CD8-positive, alpha-beta memory T cell (primary cell): ENCODE data around the gene APC2. TPM values are rescaled to one million over a fixed set of nuclear protein-coding genes. Genes with fewer than 3 reads are reported as not detected.
A peak's percentile ranks its signal among the peaks of the same experiment; 100 is the strongest.

Experiments
- CTCF ChIA-PET: fragments of 350-600 bp; sonication (Branson Sonifier 250); formaldehyde crosslinking; loops from one replicate; lab custom pipeline; 2021; ENCODE audit warnings: antibody characterized with exemption; lab: Charles Lee
- POLR2A ChIA-PET: fragments of 350-600 bp; sonication (Branson Sonifier 250); formaldehyde crosslinking; loops from one replicate; lab custom pipeline; 2021; ENCODE audit warnings: antibody characterized with exemption; lab: Charles Lee
- DNase-seq, 5 donors: peaks; one replicate each; pipeline versions ENCODE4 v3.0.0 to v3.0.0-alpha.2; 2020 to 2022; ENCODE audit warnings: mixed read lengths in 1 of 5
- H3K27ac ChIP-seq: one replicate; pipeline ENCODE4 v1.7.0; 2013; ENCODE audit warnings: low read depth, mild to moderate bottlenecking, low read length, moderate library complexity
- H3K27me3 ChIP-seq: 2 replicates; pipeline ENCODE4 v1.7.0; 2013; ENCODE audit warnings: low read length, mild to moderate bottlenecking; ENCODE audit not compliant: insufficient read depth, poor library complexity, severe bottlenecking
- H3K36me3 ChIP-seq: 2 replicates; pipeline ENCODE4 v1.7.0; 2013; ENCODE audit warnings: mild to moderate bottlenecking, low read length, moderate library complexity; ENCODE audit not compliant: insufficient read depth
- H3K4me1 ChIP-seq: 2 replicates; pipeline ENCODE4 v1.7.0; 2013; ENCODE audit warnings: mild to moderate bottlenecking, low read length, moderate library complexity; ENCODE audit not compliant: insufficient read depth
- H3K4me3 ChIP-seq: 2 replicates; pipeline ENCODE4 v1.7.0; 2013; ENCODE audit warnings: mild to moderate bottlenecking, low read length
- H3K9me3 ChIP-seq: 2 replicates; pipeline ENCODE4 v1.7.0; 2013; ENCODE audit warnings: mild to moderate bottlenecking, low read length
- H3K27ac Mint-ChIP-seq, 8 donors: one replicate each; pipeline ENCODE4 v1.8.0; 2020 to 2021; ENCODE audit warnings: mixed read lengths in 8 of 8, mild to moderate bottlenecking in 6 of 8, inconsistent platforms in 3 of 8, moderate library complexity in 3 of 8
- H3K27me3 Mint-ChIP-seq, 2 donors: one replicate each; pipeline ENCODE4 v1.8.0; 2020 to 2021; ENCODE audit warnings: mixed read lengths in 2 of 2, mild to moderate bottlenecking in 1 of 2, moderate library complexity in 1 of 2
- H3K36me3 Mint-ChIP-seq, 3 donors: one replicate each; pipeline ENCODE4 v1.8.0; 2020 to 2021; ENCODE audit warnings: mixed read lengths in 3 of 3, inconsistent platforms in 1 of 3, mild to moderate bottlenecking in 1 of 3
- H3K4me1 Mint-ChIP-seq, 3 donors: one replicate each; pipeline ENCODE4 v1.8.0; 2020 to 2021; ENCODE audit warnings: mixed read lengths in 3 of 3, inconsistent platforms in 1 of 3, mild to moderate bottlenecking in 1 of 3
- H3K4me3 Mint-ChIP-seq, 7 donors: one replicate each; pipeline ENCODE4 v1.8.0; 2020 to 2021; ENCODE audit warnings: mixed read lengths in 7 of 7, mild to moderate bottlenecking in 6 of 7, moderate library complexity in 4 of 7, inconsistent platforms in 2 of 7
- H3K9me3 Mint-ChIP-seq, 5 donors: one replicate each; pipeline ENCODE4 v1.8.0; 2020 to 2022; ENCODE audit warnings: mixed read lengths in 5 of 5, mild to moderate bottlenecking in 3 of 5, moderate library complexity in 2 of 5, inconsistent platforms in 1 of 5
- polyA plus RNA-seq: library from polyadenylated mRNA; unstranded; fragments of 300-500 nt; fragmentation: Illumina TruSeq; gene quantifications from one replicate; pipeline ENCODE4 v1.2.3, GENCODE V29; 2021
- total RNA-seq, 2 experiments: library from RNA; stranded (reverse); gene quantifications; one replicate each; pipeline ENCODE4 v1.2.3, GENCODE V29; 2021

Gene APC2
- total RNA-seq (under 1 TPM; 0.09 to 0.11 TPM), polyA plus RNA-seq (not detected)

DNA sequence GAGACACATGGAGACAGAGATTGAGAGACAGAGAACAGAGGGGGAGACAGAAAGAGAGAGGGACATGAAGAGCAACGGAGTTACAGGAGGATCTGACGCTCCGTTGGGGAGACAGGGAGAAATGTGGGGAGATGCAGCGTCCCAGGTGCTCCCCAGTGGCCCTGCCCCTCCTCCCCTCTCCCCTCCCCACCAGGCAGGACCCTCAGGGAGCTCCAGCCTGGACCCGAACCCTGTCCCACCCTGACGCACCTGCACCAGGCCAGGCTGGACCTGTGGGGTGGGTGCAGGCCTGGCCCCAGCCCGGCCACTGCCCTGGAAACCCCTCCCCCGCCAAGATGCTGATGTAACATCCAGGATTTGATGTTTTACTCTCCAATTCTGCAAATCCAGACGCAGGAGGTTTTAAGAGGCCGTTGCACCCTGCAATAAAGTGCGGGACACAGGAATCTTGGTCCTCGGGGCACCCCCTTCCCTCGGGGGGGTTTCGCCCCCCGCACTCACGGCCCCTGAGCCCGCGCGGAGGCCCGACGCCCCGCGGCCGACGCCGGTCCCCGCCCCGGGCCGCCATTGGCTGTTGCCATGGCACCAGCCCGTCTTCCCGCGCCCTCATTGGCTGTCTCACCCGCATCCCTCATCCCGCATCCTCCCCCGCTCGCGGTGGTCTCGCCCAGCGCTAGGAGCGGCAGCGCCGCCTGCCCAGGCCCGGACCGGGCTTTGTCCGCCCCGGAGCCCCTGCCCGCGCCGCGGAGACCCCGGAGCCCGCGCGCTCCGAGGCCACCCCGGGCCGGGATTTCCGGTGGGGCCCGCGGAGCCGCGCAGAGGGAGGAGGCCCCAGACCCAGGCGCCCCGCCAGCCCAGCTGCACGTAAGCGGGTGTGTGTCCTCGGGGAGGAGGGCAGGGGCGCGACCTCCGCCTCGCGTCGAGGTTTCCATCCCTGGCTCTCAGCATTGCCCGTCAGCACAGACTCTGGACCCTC is at the start of gene APC2:
TSS of gene APC2 (plus strand) at position 655 of the 976 bp plus-strand sequence. CDS start 2,881 bp downstream, outside the sequence.
- peaks cover 64% of the 10 kb centered on the region for H3K27me3 ChIP-seq
- peaks cover 1% of the 10 kb centered on the region for H3K4me1 ChIP-seq
- ChIA-PET POLR2A (interaction anchor here (0.8 kb wide), 1 partner anchor 174 kb away, joined by 3 read pairs; the partner anchor contains the start of gene FAM174C), CTCF (interaction anchor here (1.5 kb wide), 1 partner anchor 78 kb away, joined by 3 read pairs; no protein-coding TSS in a partner anchor)
- H3K4me3 ChIP-seq, result no peak within 1 kb of the TSS
- no peak within 1 kb of the TSS for H3K27ac ChIP-seq
- H3K36me3 ChIP-seq, result no peaks in the 10 kb centered on the region
- Mint-ChIP-seq H3K27ac (peak within 1 kb of the TSS in 3 of 8 donors; percentile 31 to 71 (median 35)), H3K4me1 (peaks cover 16 to 39% (median 17%) of the 10 kb centered on the region in 3 donors), H3K36me3 (no peaks in the 10 kb centered on the region), H3K4me3 (peak within 1 kb of the TSS in 5 of 7 donors; percentile 19 to 61 (median 32)), H3K27me3 (peaks cover 45 to 56% of the 10 kb centered on the region in 2 donors), H3K9me3 (peaks cover 0 to 2% (median 0%) of the 10 kb centered on the region in 5 donors)
- H3K9me3 ChIP-seq, result no peaks in the 10 kb centered on the region
- peak in 2 of 5 donors; percentile 24 to 54 for DNase-seq

DNA sequence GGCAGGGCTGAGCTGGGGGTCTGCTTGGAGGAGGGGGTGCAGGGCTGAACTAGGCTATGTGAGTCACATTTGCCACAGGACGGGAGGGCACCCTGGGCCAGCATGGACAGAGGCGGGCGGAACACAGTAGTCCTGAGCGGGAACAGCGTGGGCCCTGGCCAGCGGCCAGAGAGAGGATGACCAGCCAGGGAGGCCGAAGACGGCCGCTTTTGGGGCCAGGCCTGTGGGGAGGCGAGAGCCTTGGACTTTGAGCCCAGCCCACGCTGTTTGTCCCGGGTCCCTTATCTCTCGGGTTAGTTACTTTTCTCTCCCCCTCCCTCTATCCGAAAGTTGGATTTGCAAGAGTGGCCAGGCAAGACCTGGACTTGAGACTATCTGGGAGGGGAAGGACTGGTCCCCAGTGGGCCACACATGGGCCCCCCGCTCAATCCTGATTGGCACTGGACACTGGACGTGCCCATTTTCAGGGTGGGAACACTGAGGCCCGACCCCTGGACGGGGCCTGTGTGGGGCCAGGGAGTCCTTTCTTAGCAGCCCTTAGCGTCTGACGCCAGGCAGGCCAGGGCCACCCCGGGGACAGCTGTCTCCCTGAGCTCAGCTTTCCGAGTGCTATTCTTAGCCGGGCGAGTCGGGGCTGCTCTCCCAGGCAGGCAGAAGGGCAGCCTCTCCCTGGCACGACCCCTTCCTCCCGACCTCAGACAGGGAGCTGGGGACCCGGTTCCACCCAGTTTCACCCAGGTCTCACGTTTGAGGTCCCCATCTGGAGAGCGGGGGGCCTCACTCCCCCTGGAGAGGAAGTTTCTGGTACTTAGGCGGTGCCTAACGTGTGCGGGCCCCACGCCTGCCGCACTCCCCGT is 49.4 kb upstream of the APC2 start:
- ChIA-PET POLR2A (no interaction called here), CTCF (interaction anchor here (1.0 kb wide), 1 partner anchor 45 kb away, joined by 3 read pairs; no protein-coding TSS in a partner anchor)
- no peaks in the 10 kb centered on the region for H3K36me3 Mint-ChIP-seq
- H3K36me3 ChIP-seq, result no peaks in the 10 kb centered on the region
- peak overlapping the region; percentile 49 for H3K4me3 ChIP-seq
- H3K4me3 Mint-ChIP-seq, result peak overlapping the region; percentile 52 to 87 (median 67)
- H3K9me3 ChIP-seq, result no peaks in the 10 kb centered on the region
- H3K27ac ChIP-seq, result peak overlapping the region; percentile 20
- DNase-seq, result no peak
- peak overlapping the region in 2 of 8 donors; percentile 46 to 50 for H3K27ac Mint-ChIP-seq
- H3K4me1 ChIP-seq, result peaks cover 23% of the 10 kb centered on the region
- H3K9me3 Mint-ChIP-seq, result no peaks in the 10 kb centered on the region
- peaks cover 5 to 8% of the 10 kb centered on the region in 2 donors for H3K27me3 Mint-ChIP-seq
- H3K4me1 Mint-ChIP-seq, result peaks cover 0 to 25% (median 4%) of the 10 kb centered on the region in 3 donors
- H3K27me3 ChIP-seq, result no peaks in the 10 kb centered on the region

GRCh38 chr19:1401138-1401888 is 48.6 kb upstream of the APC2 start, which contains the start of gene GAMT:
Gene GAMT, minus strand, starts transcription at chr19:1401542. Its CDS starts 66 bp downstream, at chr19:1401476.
- no peaks in the 10 kb centered on the region for H3K27me3 ChIP-seq
- Mint-ChIP-seq H3K4me3 (peak within 1 kb of the TSS; percentile 61 to 87 (median 71)), H3K36me3 (no peaks in the 10 kb centered on the region), H3K27ac (no peak within 1 kb of the TSS), H3K9me3 (no peaks in the 10 kb centered on the region), H3K27me3 (peaks cover 5 to 8% of the 10 kb centered on the region in 2 donors), H3K4me1 (peaks cover under 1 to 21% (median 5%) of the 10 kb centered on the region in 3 donors)
- peak; percentile 38 to 69 (median 52) for DNase-seq
- peak within 1 kb of the TSS; percentile 49 for H3K4me3 ChIP-seq
- H3K27ac ChIP-seq, result peak within 1 kb of the TSS; percentile 31
- no peaks in the 10 kb centered on the region for H3K36me3 ChIP-seq
- H3K9me3 ChIP-seq, result no peaks in the 10 kb centered on the region
- CTCF ChIA-PET, result interaction anchor here (1.0 kb wide), 1 partner anchor 44 kb away, joined by 3 read pairs; no protein-coding TSS in a partner anchor
- H3K4me1 ChIP-seq, result peaks cover 24% of the 10 kb centered on the region
- POLR2A ChIA-PET, result no interaction called here

DNA sequence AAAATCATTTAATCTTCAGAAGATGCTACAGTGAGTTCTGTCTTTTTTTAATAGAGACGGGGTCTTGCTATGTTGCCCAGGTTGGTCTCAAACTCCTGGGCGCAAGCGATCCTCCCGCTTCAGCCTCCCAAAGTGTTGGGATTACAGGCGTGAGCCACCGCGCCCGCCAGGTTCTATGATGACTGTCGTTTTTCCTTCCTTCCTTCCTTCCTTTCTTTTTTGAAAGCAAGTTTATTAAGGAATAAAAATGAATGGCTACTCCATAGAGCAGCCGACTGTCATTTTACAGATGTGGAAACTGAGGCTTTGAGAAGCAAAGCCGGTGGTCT is 48.1 kb upstream of the APC2 start:
- no peaks in the 10 kb centered on the region for H3K36me3 Mint-ChIP-seq
- H3K9me3 Mint-ChIP-seq, result no peaks in the 10 kb centered on the region
- H3K4me3 Mint-ChIP-seq, result peak overlapping the region; percentile 44 to 70 (median 62)
- Histone ChIP-seq H3K27ac (peak overlapping the region; percentile 31), H3K4me1 (peaks cover 26% of the 10 kb centered on the region), H3K36me3 (no peaks in the 10 kb centered on the region), H3K27me3 (no peaks in the 10 kb centered on the region), H3K4me3 (peak overlapping the region; percentile 43), H3K9me3 (no peaks in the 10 kb centered on the region)
- H3K27ac Mint-ChIP-seq, result no peak overlapping the region
- ChIA-PET POLR2A (no interaction called here), CTCF (no interaction called here)
- peaks cover 6 to 22% (median 9%) of the 10 kb centered on the region in 3 donors for H3K4me1 Mint-ChIP-seq
- no peak for DNase-seq
- peaks cover 5 to 8% of the 10 kb centered on the region in 2 donors for H3K27me3 Mint-ChIP-seq

GRCh38 chr19:1402411-1403070 is 47.4 kb upstream of the APC2 start:
- ChIA-PET POLR2A (interaction anchor here (1.0 kb wide), 1 partner anchor 19 kb away, joined by 3 read pairs; the partner anchor contains the start of gene NDUFS7), CTCF (interaction anchor here (1.0 kb wide), 1 partner anchor 19 kb away, joined by 3 read pairs; no protein-coding TSS in a partner anchor)
- Histone ChIP-seq H3K4me3 (no peak overlapping the region), H3K9me3 (no peaks in the 10 kb centered on the region), H3K36me3 (no peaks in the 10 kb centered on the region), H3K4me1 (peaks cover 27% of the 10 kb centered on the region), H3K27me3 (no peaks in the 10 kb centered on the region), H3K27ac (no peak overlapping the region)
- H3K27ac Mint-ChIP-seq, result no peak overlapping the region
- peaks cover 7 to 22% (median 9%) of the 10 kb centered on the region in 3 donors for H3K4me1 Mint-ChIP-seq
- peak overlapping the region in 6 of 7 donors; percentile 59 to 80 (median 72) for H3K4me3 Mint-ChIP-seq
- DNase-seq, result no peak
- H3K36me3 Mint-ChIP-seq, result no peaks in the 10 kb centered on the region
- H3K27me3 Mint-ChIP-seq, result peaks cover 5 to 8% of the 10 kb centered on the region in 2 donors
- H3K9me3 Mint-ChIP-seq, result no peaks in the 10 kb centered on the region

- peak overlapping the region; percentile 68 for H3K4me3 ChIP-seq
- H3K9me3 ChIP-seq, result no peaks in the 10 kb centered on the region
- Mint-ChIP-seq H3K4me1 (peaks cover 40 to 46% (median 41%) of the 10 kb centered on the region in 3 donors), H3K9me3 (no peaks in the 10 kb centered on the region), H3K4me3 (peak overlapping the region; percentile 78 to 91 (median 80)), H3K36me3 (peaks cover 0 to 23% (median 3%) of the 10 kb centered on the region in 3 donors), H3K27ac (peak overlapping the region; percentile 68 to 94 (median 82)), H3K27me3 (peaks cover 5 to 10% of the 10 kb centered on the region in 2 donors)
- H3K27me3 ChIP-seq, result no peaks in the 10 kb centered on the region
- peak overlapping the region; percentile 48 for H3K27ac ChIP-seq
- CTCF ChIA-PET, result no interaction called here
- POLR2A ChIA-PET, result no interaction called here
- peaks cover 4% of the 10 kb centered on the region for H3K36me3 ChIP-seq
- DNase-seq, result peak; percentile 99 to 100 (median 99)
- H3K4me1 ChIP-seq, result peaks cover 47% of the 10 kb centered on the region
Observed at GRCh38 chr19:1406774-1407527, 43.0 kb upstream of the APC2 start.
